Trophoblast cell (in vitro differentiated cells and primary cell): ENCODE data around the gene PNLIPRP1.

ENCODE experiments used
- DNase-seq, 2 donors: peaks; one replicate each; pipeline ENCODE4 v3.0.0-alpha.2; 2016
- H2AFZ ChIP-seq: 2 replicates; pipeline ENCODE4 v1.6.1; 2013; ENCODE audit warnings: low read length, moderate library complexity, mild to moderate bottlenecking; ENCODE audit not compliant: insufficient read depth, poor library complexity
- H2AK5ac ChIP-seq: 2 replicates; pipeline ENCODE4 v1.6.1; 2013; ENCODE audit warnings: mild to moderate bottlenecking, low read length
- H2BK120ac ChIP-seq: 2 replicates; pipeline ENCODE4 v1.6.1; 2013; ENCODE audit warnings: low read length, mild to moderate bottlenecking, moderate library complexity; ENCODE audit not compliant: insufficient read depth, poor library complexity
- H2BK12ac ChIP-seq: 2 replicates; pipeline ENCODE4 v1.6.1; 2013; ENCODE audit warnings: mild to moderate bottlenecking, low read length, moderate library complexity
- H2BK5ac ChIP-seq: 2 replicates; pipeline ENCODE4 v1.6.1; 2013; ENCODE audit warnings: low read length, low read depth, moderate library complexity, mild to moderate bottlenecking; ENCODE audit not compliant: poor library complexity
- H3K14ac ChIP-seq: 2 replicates; pipeline ENCODE4 v1.6.1; 2013; ENCODE audit warnings: mild to moderate bottlenecking, low read length
- H3K18ac ChIP-seq: 2 replicates; pipeline ENCODE4 v1.6.1; 2013; ENCODE audit warnings: mild to moderate bottlenecking, low read length
- H3K23ac ChIP-seq: 2 replicates; pipeline ENCODE4 v1.6.1; 2013; ENCODE audit warnings: low read length
- H3K27ac ChIP-seq: 2 replicates; pipeline ENCODE4 v1.5.1; 2013; ENCODE audit warnings: low read depth, mild to moderate bottlenecking, inconsistent platforms, low read length, moderate library complexity
- H3K27me3 ChIP-seq: 2 replicates; pipeline ENCODE4 v1.6.1; 2013; ENCODE audit warnings: inconsistent platforms, mild to moderate bottlenecking, low read length, moderate library complexity; ENCODE audit not compliant: insufficient read depth
- H3K36me3 ChIP-seq, 2 experiments: 1 replicate in 1 of 2; 2 replicates in 1 of 2; pipeline ENCODE4 v1.6.1; 2013; ENCODE audit warnings: low read length in 2 of 2, mild to moderate bottlenecking in 2 of 2, moderate library complexity in 1 of 2; ENCODE audit not compliant: insufficient read depth in 2 of 2, control insufficient read depth in 1 of 2
- H3K4ac ChIP-seq: 2 replicates; pipeline ENCODE4 v1.6.1; 2013; ENCODE audit warnings: low read depth, mild to moderate bottlenecking, low read length, moderate library complexity
- H3K4me1 ChIP-seq, 2 experiments: 1 replicate in 1 of 2; 2 replicates in 1 of 2; pipeline ENCODE4 v1.6.1; 2013; ENCODE audit warnings: low read length in 2 of 2, mild to moderate bottlenecking in 2 of 2, moderate library complexity in 1 of 2; ENCODE audit not compliant: insufficient read depth in 2 of 2, control insufficient read depth in 1 of 2
- H3K4me2 ChIP-seq: 2 replicates; pipeline ENCODE4 v1.6.1; 2013; ENCODE audit warnings: inconsistent platforms, mild to moderate bottlenecking, low read length, moderate library complexity
- H3K4me3 ChIP-seq: 2 replicates; pipeline ENCODE4 v1.5.1; 2013; ENCODE audit warnings: mild to moderate bottlenecking, low read depth, low read length, inconsistent platforms
- H3K79me1 ChIP-seq: one replicate; pipeline ENCODE4 v1.6.1; 2013; ENCODE audit warnings: low read length
- H3K79me2 ChIP-seq: 2 replicates; pipeline ENCODE4 v1.6.1; 2013; ENCODE audit warnings: low read length, mild to moderate bottlenecking; ENCODE audit not compliant: control insufficient read depth, insufficient read depth, poor library complexity
- H3K9ac ChIP-seq: 2 replicates; pipeline ENCODE4 v1.6.1; 2013; ENCODE audit warnings: mild to moderate bottlenecking, low read length
- H3K9me3 ChIP-seq: 2 replicates; pipeline ENCODE4 v1.6.1; 2013; ENCODE audit warnings: low read depth, mild to moderate bottlenecking, control low read depth, inconsistent platforms, low read length; ENCODE audit not compliant: insufficient read depth
- H4K12ac ChIP-seq: 2 replicates; pipeline ENCODE4 v1.6.1; 2013; ENCODE audit warnings: low read depth, mild to moderate bottlenecking, low read length, moderate library complexity
- H4K8ac ChIP-seq: 2 replicates; pipeline ENCODE4 v1.6.1; 2013; ENCODE audit warnings: low read depth, mild to moderate bottlenecking, low read length, moderate library complexity
- H4K91ac ChIP-seq: one replicate; pipeline ENCODE4 v1.6.1; 2013; ENCODE audit warnings: low read depth, mild to moderate bottlenecking, low read length, moderate library complexity
- WGBS: extraction: QIAGEN DNeasy Blood & Tissue Kit; methylation state at CpG from one replicate; pipeline ENCODE4 v1.1.7; 2013; ENCODE audit warnings: missing lambda C conversion rate; ENCODE audit not compliant: insufficient read length, insufficient coverage; ENCODE audit errors: extremely low coverage; 5-methylcytosine and 5-hydroxymethylcytosine counted together

Gene PNLIPRP1

GRCh38 chr10:116557305-116557880 lies 33.4 kb upstream of the PNLIPRP1 start:
- Histone ChIP-seq H2BK5ac (no peak overlapping the region), H4K12ac (no peak overlapping the region), H3K9ac (no peak overlapping the region), H3K27me3 (no peaks in the 10 kb centered on the region), H2AFZ (no peak overlapping the region), H4K8ac (no peak overlapping the region), H2AK5ac (no peak overlapping the region), H3K36me3 (no peaks in the 10 kb centered on the region), H2BK12ac (no peak overlapping the region), H2BK120ac (no peak overlapping the region), H3K4me3 (no peak overlapping the region), H3K4me2 (no peak overlapping the region), H3K79me1 (no peaks in the 10 kb centered on the region), H3K79me2 (no peaks in the 10 kb centered on the region), H3K4ac (no peak overlapping the region), H3K9me3 (no peaks in the 10 kb centered on the region), H3K27ac (no peak overlapping the region), H4K91ac (no peak overlapping the region), H3K4me1 (no peaks in the 10 kb centered on the region), H3K14ac (no peak overlapping the region), H3K23ac (no peak overlapping the region), H3K18ac (no peak overlapping the region)
- no peak for DNase-seq
- WGBS: no CpG with 5 or more reads among the region's 5 CpGs

- Histone ChIP-seq H3K4me1 (no peaks in the 10 kb centered on the region), H3K79me1 (no peaks in the 10 kb centered on the region), H3K14ac (no peak overlapping the region), H3K27ac (no peak overlapping the region), H3K9me3 (no peaks in the 10 kb centered on the region), H2AFZ (no peak overlapping the region), H2AK5ac (no peak overlapping the region), H4K12ac (no peak overlapping the region), H3K4me2 (no peak overlapping the region), H3K4ac (no peak overlapping the region), H3K27me3 (no peaks in the 10 kb centered on the region), H2BK12ac (no peak overlapping the region), H3K23ac (no peak overlapping the region), H3K9ac (no peak overlapping the region), H3K36me3 (no peaks in the 10 kb centered on the region), H3K4me3 (no peak overlapping the region), H4K91ac (no peak overlapping the region), H2BK5ac (no peak overlapping the region), H2BK120ac (no peak overlapping the region), H4K8ac (no peak overlapping the region), H3K79me2 (no peaks in the 10 kb centered on the region), H3K18ac (no peak overlapping the region)
- WGBS: no CpG with 5 or more reads among the region's 8 CpGs
- DNase-seq: no peak
Measured at GRCh38 chr10:116565534-116565933, 25.2 kb upstream of the PNLIPRP1 start.

- no peaks in the 10 kb centered on the region for H3K79me1 ChIP-seq
- H2BK120ac ChIP-seq: no peak overlapping the region
- no peak overlapping the region for H2BK5ac ChIP-seq
- no peaks in the 10 kb centered on the region for H3K9me3 ChIP-seq
- H4K12ac ChIP-seq: no peak overlapping the region
- H3K4me3 ChIP-seq: no peak overlapping the region
- no peak overlapping the region for H2BK12ac ChIP-seq
- no peak for DNase-seq
- H3K23ac ChIP-seq: no peak overlapping the region
- no peak overlapping the region for H2AK5ac ChIP-seq
- no peak overlapping the region for H4K8ac ChIP-seq
- H3K4me2 ChIP-seq: no peak overlapping the region
- no peaks in the 10 kb centered on the region for H3K36me3 ChIP-seq
- no peaks in the 10 kb centered on the region for H3K79me2 ChIP-seq
- no peak overlapping the region for H2AFZ ChIP-seq
- no peak overlapping the region for H3K9ac ChIP-seq
- no peak overlapping the region for H3K14ac ChIP-seq
- H3K18ac ChIP-seq: no peak overlapping the region
- no peak overlapping the region for H4K91ac ChIP-seq
- no peaks in the 10 kb centered on the region for H3K27me3 ChIP-seq
- H3K4me1 ChIP-seq: no peaks in the 10 kb centered on the region
- H3K4ac ChIP-seq: no peak overlapping the region
- no peak overlapping the region for H3K27ac ChIP-seq
Measured at GRCh38 chr10:116566932-116567331, 23.8 kb upstream of the PNLIPRP1 start.

- no peak overlapping the region for H2AK5ac ChIP-seq
- H3K18ac ChIP-seq: no peak overlapping the region
- no peak for DNase-seq
- no peaks in the 10 kb centered on the region for H3K4me1 ChIP-seq
- no peaks in the 10 kb centered on the region for H3K36me3 ChIP-seq
- H2BK5ac ChIP-seq: no peak overlapping the region
- H3K4ac ChIP-seq: no peak overlapping the region
- H4K91ac ChIP-seq: no peak overlapping the region
- no peak overlapping the region for H3K4me2 ChIP-seq
- H4K12ac ChIP-seq: no peak overlapping the region
- H3K14ac ChIP-seq: no peak overlapping the region
- H3K27ac ChIP-seq: no peak overlapping the region
- H3K4me3 ChIP-seq: no peak overlapping the region
- no peaks in the 10 kb centered on the region for H3K9me3 ChIP-seq
- H3K23ac ChIP-seq: no peak overlapping the region
- no peak overlapping the region for H2BK12ac ChIP-seq
- H3K9ac ChIP-seq: no peak overlapping the region
- no peak overlapping the region for H2BK120ac ChIP-seq
- H4K8ac ChIP-seq: no peak overlapping the region
- no peaks in the 10 kb centered on the region for H3K27me3 ChIP-seq
- no peaks in the 10 kb centered on the region for H3K79me1 ChIP-seq
- no CpG with 5 or more reads among the region's 3 CpGs for WGBS
- H2AFZ ChIP-seq: no peak overlapping the region
- H3K79me2 ChIP-seq: no peaks in the 10 kb centered on the region
Measured at GRCh38 chr10:116567335-116567734, 23.4 kb upstream of the PNLIPRP1 start.
